Measurements from ENCODE around the gene NOTCH1.

GRCh38 chr9:136581614-136582447 lies 36.0 kb upstream of the NOTCH1 start:
- TF ChIP-seq, protein P1, sequence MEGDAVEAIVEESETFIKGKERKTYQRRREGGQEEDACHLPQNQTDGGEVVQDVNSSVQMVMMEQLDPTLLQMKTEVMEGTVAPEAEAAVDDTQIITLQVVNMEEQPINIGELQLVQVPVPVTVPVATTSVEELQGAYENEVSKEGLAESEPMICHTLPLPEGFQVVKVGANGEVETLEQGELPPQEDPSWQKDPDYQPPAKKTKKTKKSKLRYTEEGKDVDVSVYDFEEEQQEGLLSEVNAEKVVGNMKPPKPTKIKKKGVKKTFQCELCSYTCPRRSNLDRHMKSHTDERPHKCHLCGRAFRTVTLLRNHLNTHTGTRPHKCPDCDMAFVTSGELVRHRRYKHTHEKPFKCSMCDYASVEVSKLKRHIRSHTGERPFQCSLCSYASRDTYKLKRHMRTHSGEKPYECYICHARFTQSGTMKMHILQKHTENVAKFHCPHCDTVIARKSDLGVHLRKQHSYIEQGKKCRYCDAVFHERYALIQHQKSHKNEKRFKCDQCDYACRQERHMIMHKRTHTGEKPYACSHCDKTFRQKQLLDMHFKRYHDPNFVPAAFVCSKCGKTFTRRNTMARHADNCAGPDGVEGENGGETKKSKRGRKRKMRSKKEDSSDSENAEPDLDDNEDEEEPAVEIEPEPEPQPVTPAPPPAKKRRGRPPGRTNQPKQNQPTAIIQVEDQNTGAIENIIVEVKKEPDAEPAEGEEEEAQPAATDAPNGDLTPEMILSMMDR (IDR thresholded peaks at IDR 0.05) = no peak
- no peak for TF ChIP-seq POLR2A (IDR thresholded peaks at IDR 0.05)
